NT2/D1 (cell line): ENCODE data around the gene NGB.

Source experiments
- SUZ12 ChIP-seq: IDR thresholded peaks from 2 replicates; pipeline ENCODE4 v1.6.1; 2011; ENCODE audit not compliant: insufficient read length, insufficient read depth; ENCODE audit errors: extremely low read depth
- YY1 ChIP-seq: IDR thresholded peaks from 2 replicates; pipeline ENCODE4 v1.6.1; 2011; ENCODE audit not compliant: insufficient read length, insufficient read depth
- ZNF274 ChIP-seq: IDR thresholded peaks from 2 replicates; pipeline ENCODE4 v1.6.1; 2011; ENCODE audit warnings: mild to moderate bottlenecking, low read depth, low read length

DNA sequence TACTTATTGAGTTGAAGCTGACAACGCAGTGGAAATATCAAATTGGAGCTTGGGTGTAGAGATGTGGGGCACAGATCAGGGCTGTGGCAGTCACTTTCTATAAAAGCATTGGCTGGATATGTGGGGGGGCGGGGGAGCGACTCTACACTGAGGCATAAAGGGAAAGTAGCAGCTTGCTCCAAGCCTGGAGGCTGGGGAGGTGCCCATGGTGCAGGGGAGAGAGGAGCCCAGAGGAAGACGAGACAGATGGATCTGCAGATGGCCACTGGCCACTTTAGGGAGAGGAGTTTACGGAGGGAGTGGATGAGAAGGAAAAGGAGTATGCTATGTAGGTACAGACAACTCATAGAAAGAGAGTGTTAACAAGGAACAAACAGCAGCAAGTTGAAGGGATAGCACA is 13.5 kb upstream of the NGB start:
- no peak for TF ChIP-seq YY1
- TF ChIP-seq SUZ12 = no peak
- TF ChIP-seq ZNF274 = no peak
